IPS-20b (cell line): ENCODE data around the gene LAMP1.
"Not testable (repeated sequence)": the region's sequence is repeated elsewhere in the genome, so short reads cannot be mapped to it uniquely, and the experiment has no call there.

Source experiments
- H3K27ac ChIP-seq: one replicate; pipeline ENCODE4 v1.5.1; 2013; ENCODE audit warnings: low read length
- H3K27me3 ChIP-seq: 2 replicates; pipeline ENCODE4 v1.6.1; 2013; ENCODE audit warnings: mild to moderate bottlenecking, low read length, inconsistent platforms; ENCODE audit not compliant: insufficient read depth
- H3K36me3 ChIP-seq: 2 replicates; pipeline ENCODE4 v1.6.1; 2013; ENCODE audit warnings: low read depth, mild to moderate bottlenecking, inconsistent platforms, low read length, moderate library complexity; ENCODE audit not compliant: insufficient read depth
- H3K4me1 ChIP-seq: 2 replicates; pipeline ENCODE4 v1.6.1; 2013; ENCODE audit warnings: mild to moderate bottlenecking, control low read depth, inconsistent platforms, low read length, moderate library complexity; ENCODE audit not compliant: insufficient read depth
- H3K4me3 ChIP-seq: 2 replicates; pipeline ENCODE4 v1.5.1; 2013; ENCODE audit warnings: mild to moderate bottlenecking, low read length, inconsistent platforms
- H3K9ac ChIP-seq: 2 replicates; pipeline ENCODE4 v1.6.1; 2013; ENCODE audit warnings: low read depth, mild to moderate bottlenecking, inconsistent platforms, low read length, moderate library complexity
- H3K9me3 ChIP-seq: 2 replicates; pipeline ENCODE4 v1.6.1; 2013; ENCODE audit warnings: mild to moderate bottlenecking, low read depth, low read length, inconsistent platforms; ENCODE audit not compliant: insufficient read depth

The LAMP1 gene

DNA sequence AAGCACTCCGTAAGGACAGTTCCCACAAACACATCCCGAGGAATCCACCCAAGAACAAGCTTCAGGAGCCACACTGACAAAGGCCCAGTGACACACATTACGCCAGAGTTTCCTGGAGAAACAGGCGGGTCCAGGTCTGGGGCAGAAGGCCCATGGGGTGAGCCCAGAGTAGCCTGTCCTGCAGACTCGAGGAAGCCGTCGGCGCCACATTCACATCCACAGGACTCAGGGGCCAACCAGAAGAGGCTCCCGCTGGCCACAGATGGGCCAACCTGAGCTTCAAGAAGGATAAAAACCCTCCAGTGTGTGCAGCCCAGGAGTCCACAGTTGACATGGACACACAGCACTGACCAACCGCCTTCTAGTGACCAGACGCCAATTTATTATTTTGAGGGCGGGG is 35.6 kb downstream of the LAMP1 start:
- no peak overlapping the region for H3K4me3 ChIP-seq
- H3K27me3 ChIP-seq, result no peaks in the 10 kb centered on the region
- no peaks in the 10 kb centered on the region for H3K4me1 ChIP-seq
- no peak overlapping the region for H3K9ac ChIP-seq
- H3K27ac ChIP-seq, result no peak overlapping the region
- H3K9me3 ChIP-seq, result no peaks in the 10 kb centered on the region
- H3K36me3 ChIP-seq, result peaks cover 20% of the 10 kb centered on the region; the same call in 1 of the 2 replicates

DNA sequence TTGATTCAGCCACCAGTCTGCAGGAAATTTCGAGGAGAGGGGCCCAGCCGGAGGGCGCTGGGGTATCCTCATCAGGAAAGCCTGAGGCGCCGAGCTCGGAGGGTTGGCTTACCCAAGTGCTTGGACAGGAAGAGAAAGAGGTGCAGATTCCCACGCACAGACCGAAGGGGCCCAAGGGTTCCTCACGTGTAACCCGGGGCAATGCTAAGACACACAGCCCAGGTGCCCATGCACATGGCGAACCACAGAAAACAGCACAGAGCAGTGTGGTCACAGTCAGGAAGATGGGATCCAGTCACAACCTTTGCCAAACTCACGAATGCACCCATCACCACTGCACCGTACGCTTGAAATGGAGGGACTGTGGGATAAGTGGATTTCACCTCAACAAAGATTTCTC is 36.0 kb downstream of the LAMP1 start:
- Histone ChIP-seq H3K9ac (no peak overlapping the region), H3K4me1 (no peaks in the 10 kb centered on the region), H3K36me3 (peaks cover 25% of the 10 kb centered on the region; the same call in 1 of the 2 replicates), H3K27ac (no peak overlapping the region), H3K4me3 (no peak overlapping the region), H3K9me3 (no peaks in the 10 kb centered on the region), H3K27me3 (no peaks in the 10 kb centered on the region)

DNA sequence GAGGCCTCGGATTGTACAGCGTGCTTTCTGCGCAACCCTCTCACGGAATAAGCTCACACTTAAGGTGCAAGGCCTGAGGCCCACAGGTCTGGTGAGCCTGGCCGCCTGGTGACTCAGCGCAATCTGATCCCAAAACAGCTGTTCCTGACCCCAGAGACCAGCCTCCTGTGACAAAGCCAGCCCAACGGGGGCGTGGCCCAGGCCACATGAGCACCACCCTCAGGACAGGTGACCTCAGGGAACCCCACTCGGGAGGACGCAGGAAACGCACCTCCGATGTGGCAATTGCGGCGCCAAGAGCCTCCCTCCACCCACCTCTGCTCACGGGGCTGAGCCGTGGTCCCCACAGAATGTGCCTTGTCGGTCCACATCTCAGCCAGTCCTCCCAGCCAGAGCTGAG is 40.5 kb downstream of the LAMP1 start:
- Histone ChIP-seq H3K4me3 (no peak overlapping the region), H3K9ac (no peak overlapping the region), H3K36me3 (peaks cover 55% of the 10 kb centered on the region), H3K4me1 (no peaks in the 10 kb centered on the region), H3K9me3 (no peaks in the 10 kb centered on the region), H3K27me3 (no peaks in the 10 kb centered on the region), H3K27ac (no peak overlapping the region)

DNA sequence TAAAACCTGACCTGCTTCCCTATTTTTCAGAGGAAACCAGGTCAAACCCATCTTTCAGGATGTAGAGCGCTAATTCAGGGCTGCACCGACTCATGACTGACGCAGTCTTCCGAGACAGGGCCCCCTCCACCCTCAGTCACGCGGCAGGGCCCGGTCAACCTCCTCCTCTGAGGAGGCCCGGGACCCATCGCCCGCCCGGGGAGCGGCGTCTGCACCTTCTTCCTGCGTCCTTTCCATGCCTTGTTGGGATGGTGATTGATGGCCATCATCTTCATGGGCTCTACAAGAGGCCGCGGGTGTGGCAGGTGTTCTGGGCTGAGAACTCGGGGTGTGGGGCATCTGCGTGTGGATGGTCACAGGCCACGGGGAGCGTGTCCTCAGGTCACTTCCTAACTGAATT is 40.9 kb downstream of the LAMP1 start:
- Histone ChIP-seq H3K9ac (no peak overlapping the region), H3K36me3 (peaks cover 59% of the 10 kb centered on the region), H3K27ac (no peak overlapping the region)

DNA sequence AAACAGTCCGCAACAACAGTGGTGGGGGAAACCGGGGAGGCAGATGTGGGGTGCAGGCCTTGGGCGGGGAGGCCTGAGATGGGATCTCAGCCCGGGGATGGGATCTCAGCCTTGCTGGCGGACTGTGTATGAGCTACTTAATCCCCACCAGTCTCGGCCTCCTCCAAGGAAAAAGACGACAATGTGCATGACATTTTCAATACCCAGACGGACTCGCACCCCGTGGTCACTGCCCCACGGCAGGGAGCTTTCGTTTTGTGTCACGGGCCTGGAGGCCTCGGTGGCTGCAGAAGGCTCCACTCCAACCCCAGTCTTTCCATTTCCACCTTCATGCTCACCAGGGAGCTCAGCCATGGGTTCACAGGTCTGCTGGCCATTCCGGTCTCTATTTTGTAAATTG is 41.4 kb downstream of the LAMP1 start:
- Histone ChIP-seq H3K9ac (no peak overlapping the region), H3K4me3 (no peak overlapping the region), H3K36me3 (peaks cover 64% of the 10 kb centered on the region), H3K27me3 (no peaks in the 10 kb centered on the region), H3K9me3 (no peaks in the 10 kb centered on the region), H3K27ac (no peak overlapping the region), H3K4me1 (no peaks in the 10 kb centered on the region)

More for the DNA sequence above, 40.9 kb downstream of the LAMP1 start:
- Histone ChIP-seq H3K4me3 (no peak overlapping the region), H3K27me3 (no peaks in the 10 kb centered on the region), H3K4me1 (no peaks in the 10 kb centered on the region), H3K9me3 (no peaks in the 10 kb centered on the region)

DNA sequence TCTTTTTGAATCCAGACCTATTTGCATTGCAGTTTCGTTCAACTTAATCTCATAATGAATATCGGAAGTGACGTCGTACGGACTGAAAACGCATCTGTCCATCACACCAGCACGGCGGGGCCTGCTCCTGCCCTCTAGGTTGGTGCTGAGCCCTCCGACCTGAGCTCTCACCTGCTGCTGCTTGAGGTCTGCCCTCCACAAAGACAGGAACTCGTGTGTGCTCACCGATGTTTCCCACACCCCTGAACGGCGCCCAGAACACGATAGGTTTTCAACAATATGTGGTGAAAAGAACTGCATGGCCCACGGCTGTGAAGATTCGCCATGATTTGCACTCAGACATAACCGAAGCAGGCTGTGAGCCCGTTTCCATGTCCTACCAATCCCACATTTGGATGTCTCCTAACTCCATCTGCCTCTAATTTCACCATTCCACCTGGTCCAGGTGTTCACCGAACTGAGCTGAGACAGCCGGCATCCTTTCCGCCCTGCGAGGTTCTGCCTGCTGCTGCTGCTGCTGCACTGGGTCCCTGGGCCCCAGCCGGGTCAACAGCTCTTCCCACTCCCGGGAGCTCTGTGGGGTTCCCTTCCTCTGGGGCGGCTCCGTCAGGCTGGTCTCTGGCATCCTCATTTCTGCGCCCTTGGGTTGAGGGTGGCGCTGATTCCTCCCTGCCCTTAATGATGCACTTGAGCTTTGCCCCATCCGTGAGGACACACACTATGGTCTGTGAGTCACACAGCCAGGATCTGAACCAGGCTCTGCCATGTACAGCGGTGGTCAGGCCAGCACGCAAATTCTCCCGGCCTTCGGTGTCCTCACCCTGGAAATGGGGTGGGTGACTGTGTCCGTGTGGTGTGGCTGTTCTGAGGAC is 46.0 kb downstream of the LAMP1 start:
- Histone ChIP-seq H3K9ac (no peak overlapping the region), H3K9me3 (peaks cover 4% of the 10 kb centered on the region; the same call in 1 of the 2 replicates), H3K27me3 (no peaks in the 10 kb centered on the region), H3K36me3 (peaks cover 69% of the 10 kb centered on the region), H3K27ac (no peak overlapping the region), H3K4me3 (no peak overlapping the region), H3K4me1 (no peaks in the 10 kb centered on the region)

DNA sequence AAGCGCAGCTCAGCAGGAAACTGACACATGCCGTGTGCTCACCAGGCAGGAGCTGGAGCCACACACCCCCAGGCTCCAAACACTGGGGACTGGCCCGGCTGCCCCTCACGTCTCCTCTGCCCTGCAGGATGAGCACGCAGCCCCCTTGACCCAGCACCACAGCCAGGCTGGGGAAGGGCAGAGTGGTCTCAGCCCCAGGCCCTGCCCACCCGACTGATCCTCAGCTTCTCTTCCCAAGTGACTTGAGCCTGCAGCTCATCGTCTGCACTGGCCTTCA is 46.6 kb downstream of the LAMP1 start:
- H3K27me3 ChIP-seq, result no peaks in the 10 kb centered on the region
- H3K4me3 ChIP-seq, result no peak overlapping the region
- no peak overlapping the region for H3K9ac ChIP-seq
- H3K9me3 ChIP-seq, result peaks cover 6% of the 10 kb centered on the region; the same call in 1 of the 2 replicates
- H3K4me1 ChIP-seq, result no peaks in the 10 kb centered on the region
- peaks cover 69% of the 10 kb centered on the region for H3K36me3 ChIP-seq
- H3K27ac ChIP-seq, result no peak overlapping the region

DNA sequence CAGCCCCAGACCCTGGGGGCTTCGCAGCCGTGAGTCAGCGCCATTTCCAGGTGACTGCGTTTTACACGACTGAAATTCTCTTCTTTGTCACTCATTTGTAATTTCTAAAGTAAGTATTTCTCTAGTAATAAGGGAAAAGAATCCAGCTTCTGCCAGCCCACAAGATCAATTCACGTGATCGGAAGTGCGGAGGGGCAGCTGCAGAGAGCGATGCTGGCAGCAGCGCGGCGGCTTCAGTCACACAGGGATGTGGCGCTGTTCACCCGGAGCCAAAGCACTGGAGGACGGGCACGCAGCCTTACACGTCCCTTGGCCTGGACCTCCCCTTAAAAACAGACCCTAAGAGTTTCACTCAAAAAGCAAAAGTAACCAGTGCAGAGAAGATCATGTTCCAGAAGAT is 48.4 kb downstream of the LAMP1 start:
- no peaks in the 10 kb centered on the region for H3K27me3 ChIP-seq
- no peaks in the 10 kb centered on the region for H3K4me1 ChIP-seq
- H3K27ac ChIP-seq, result no peak overlapping the region
- H3K36me3 ChIP-seq, result peaks cover 79% of the 10 kb centered on the region
- H3K9me3 ChIP-seq, result peaks cover 6% of the 10 kb centered on the region; the same call in 1 of the 2 replicates
- no peak overlapping the region for H3K4me3 ChIP-seq
- no peak overlapping the region for H3K9ac ChIP-seq

DNA sequence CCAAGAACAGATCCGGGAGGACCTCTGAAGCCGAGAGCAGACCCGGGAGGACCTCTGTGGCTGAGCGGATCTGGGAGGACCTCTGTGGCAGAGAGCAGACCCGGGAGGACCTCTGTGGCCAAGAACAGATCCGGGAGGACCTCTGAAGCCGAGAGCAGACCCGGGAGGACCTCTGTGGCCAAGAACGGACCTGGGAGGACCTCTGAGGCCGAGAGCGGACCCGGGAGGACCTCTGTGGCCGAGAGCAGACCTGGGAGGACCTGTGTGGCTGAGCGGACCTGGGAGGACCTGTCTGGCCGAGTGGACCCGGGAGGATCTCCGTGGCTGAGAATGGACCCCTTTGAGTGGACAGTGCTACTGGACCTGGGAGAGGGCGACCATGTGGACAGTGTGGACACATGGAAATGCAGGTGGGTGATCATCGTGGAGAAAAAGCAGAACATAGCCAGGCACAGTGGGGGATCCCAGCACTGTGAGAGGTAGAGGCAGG is 50.7 kb downstream of the LAMP1 start:
- not testable (repeated sequence) for H3K27ac ChIP-seq, H3K9ac ChIP-seq, H3K27me3 ChIP-seq, H3K9me3 ChIP-seq, H3K4me1 ChIP-seq, H3K4me3 ChIP-seq
- peaks cover 75% of the 10 kb centered on the region for H3K36me3 ChIP-seq

DNA sequence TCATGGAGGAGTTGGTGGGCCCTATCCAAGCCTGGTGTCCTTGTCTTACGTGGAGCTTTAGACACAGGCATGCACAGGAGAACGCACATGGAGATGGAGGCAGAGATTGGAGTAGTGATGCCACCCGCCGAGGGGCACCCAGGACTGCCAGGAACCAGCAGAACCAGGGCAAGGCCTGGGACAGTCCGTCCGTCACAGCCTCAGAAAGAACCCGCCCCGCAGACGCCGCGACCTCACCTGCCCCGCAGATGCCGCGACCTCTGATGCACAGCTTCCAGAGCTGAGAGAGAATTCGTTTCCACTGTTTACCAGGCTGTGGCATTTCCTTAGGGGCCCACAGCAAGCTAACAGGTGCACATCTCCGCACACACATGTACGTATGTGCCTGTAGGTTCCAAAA is 51.6 kb downstream of the LAMP1 start:
- peaks cover 6% of the 10 kb centered on the region; the same call in 1 of the 2 replicates for H3K9me3 ChIP-seq
- no peak overlapping the region for H3K27ac ChIP-seq
- H3K4me3 ChIP-seq, result no peak overlapping the region
- H3K36me3 ChIP-seq, result peaks cover 72% of the 10 kb centered on the region
- H3K9ac ChIP-seq, result no peak overlapping the region
- H3K27me3 ChIP-seq, result no peaks in the 10 kb centered on the region
- no peaks in the 10 kb centered on the region for H3K4me1 ChIP-seq

DNA sequence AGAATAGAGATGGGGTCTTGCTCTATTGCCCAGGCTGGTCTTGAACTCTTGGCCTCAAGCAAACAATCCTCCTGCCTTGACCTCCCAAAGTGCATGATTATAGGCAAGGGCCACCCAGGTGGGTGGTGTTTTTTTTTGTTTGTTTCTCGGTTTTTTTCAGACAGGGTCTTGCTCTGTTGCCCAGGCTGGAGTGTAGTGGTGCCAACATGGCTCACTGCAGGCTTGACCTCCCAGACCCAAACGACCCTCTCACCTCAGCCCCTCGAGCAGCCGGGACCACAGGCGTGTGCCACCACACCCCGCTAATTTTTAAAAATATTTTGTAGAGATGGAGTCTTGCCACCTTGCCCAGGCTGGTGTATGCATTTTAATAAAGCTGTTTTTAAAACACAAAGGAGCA is 52.0 kb downstream of the LAMP1 start:
- H3K27ac ChIP-seq, result no peak overlapping the region
- no peaks in the 10 kb centered on the region for H3K27me3 ChIP-seq
- no peak overlapping the region for H3K4me3 ChIP-seq
- H3K36me3 ChIP-seq, result peaks cover 72% of the 10 kb centered on the region
- H3K9ac ChIP-seq, result no peak overlapping the region
- H3K9me3 ChIP-seq, result peaks cover 6% of the 10 kb centered on the region; the same call in 1 of the 2 replicates
- no peaks in the 10 kb centered on the region for H3K4me1 ChIP-seq

DNA sequence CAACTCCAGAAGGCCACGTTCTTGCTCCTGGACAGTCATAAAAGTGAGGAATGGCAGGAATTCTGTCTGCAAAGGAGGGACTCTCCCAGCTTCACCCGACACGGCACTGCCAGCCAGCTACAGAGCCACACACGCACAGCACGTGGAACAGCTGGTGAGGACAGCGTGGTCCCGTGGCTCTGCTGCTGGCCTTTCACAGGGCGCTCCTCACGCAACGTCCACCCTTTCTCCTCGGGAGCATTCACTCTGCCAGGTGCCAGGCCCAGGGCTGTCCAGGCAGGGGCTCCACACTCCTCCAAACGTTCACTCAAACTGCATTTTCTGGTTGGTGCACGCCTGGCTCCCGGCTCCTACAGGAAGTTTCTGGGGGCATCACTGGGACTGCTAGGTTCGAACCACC is 52.5 kb downstream of the LAMP1 start:
- Histone ChIP-seq H3K4me1 (no peaks in the 10 kb centered on the region), H3K4me3 (no peak overlapping the region), H3K27me3 (no peaks in the 10 kb centered on the region), H3K36me3 (peaks cover 69% of the 10 kb centered on the region), H3K9ac (no peak overlapping the region), H3K9me3 (peaks cover 6% of the 10 kb centered on the region; the same call in 1 of the 2 replicates), H3K27ac (no peak overlapping the region)
